ENCODE measurements around the gene MT1M. TPM values are rescaled to one million over a fixed set of nuclear protein-coding genes. Genes with fewer than 3 reads are reported as not detected.

Gene MT1M
- polyA plus RNA-seq, 3 donors, result not detected

- 100% methylated on average over 1 of the region's 4 CpGs for WGBS (ENCODE audit: insufficient coverage)
- peaks cover 25 to 28% of the 10 kb centered on the region in 2 donors for H3K4me1 ChIP-seq (ENCODE audit: control insufficient read depth in 1 of 2, insufficient read depth in 2 of 2, low read length in 2 of 2)
- H3K27ac ChIP-seq (ENCODE audit: low read depth in 1 of 2, low read length in 2 of 2), result no peak overlapping the region
- H3K79me2 ChIP-seq (ENCODE audit: insufficient read depth, low read length), result no peaks in the 10 kb centered on the region
- intact Hi-C loops (cut with micrococcal nuclease), result loop anchor here (10.0 kb wide), 3 partner anchors 100 to 580 kb away; partner anchors contain the start of genes NUDT21 (in 1 of the 2), OGFOD1 (in 1 of the 2), PSME3IP1 (in 1 of the 2) and RSPRY1 (in 1 of the 2)
- H3K9me3 ChIP-seq (replicated peaks in 1 of 2; ENCODE audit: control insufficient read depth in 1 of 2, insufficient read depth in 1 of 2, low read length in 2 of 2), result no peaks in the 10 kb centered on the region
- Mint-ChIP-seq H3K4me1 (peaks cover 28% of the 10 kb centered on the region), H3K36me3 (no peaks in the 10 kb centered on the region), H3K9me3 (peaks cover 0 to 3% (median 0%) of the 10 kb centered on the region in 7 donors), H3K27me3 (ENCODE audit: low read depth in 3 of 3) (peaks cover 11 to 13% (median 11%) of the 10 kb centered on the region in 3 donors), H3K27ac (no peak overlapping the region), H3K4me3 (no peak overlapping the region)
- H3K27me3 ChIP-seq (ENCODE audit: control insufficient read depth in 2 of 2, insufficient read depth in 2 of 2, low read length in 2 of 2), result peaks cover 0 to 10% of the 10 kb centered on the region in 2 donors
- no peak overlapping the region for H3K9ac ChIP-seq (ENCODE audit: insufficient read depth, low read length, poor library complexity, severe bottlenecking)
- no peak for DNase-seq
- no peak for TF ChIP-seq CTCF (IDR thresholded peaks at IDR 0.05)
- H4K20me1 ChIP-seq (ENCODE audit: insufficient read depth, low read length), result no peaks in the 10 kb centered on the region
- no peak overlapping the region for H3K4me3 ChIP-seq (replicated peaks in 1 of 3; ENCODE audit: low read depth in 2 of 3, low read length in 3 of 3)
- no peak overlapping the region for H3K4me2 ChIP-seq (replicated peaks; ENCODE audit: extremely low read depth, low read length, poor library complexity, severe bottlenecking)
- H2AFZ ChIP-seq (ENCODE audit: insufficient read depth, low read depth, low read length, poor library complexity, severe bottlenecking), result no peak overlapping the region
- no peaks in the 10 kb centered on the region for H3K36me3 ChIP-seq (replicated peaks in 1 of 2; ENCODE audit: control insufficient read depth in 1 of 2, insufficient read depth in 2 of 2, low read length in 2 of 2)
Observed at GRCh38 chr16:56604966-56605365, 27.5 kb upstream of the MT1M start.

DNA sequence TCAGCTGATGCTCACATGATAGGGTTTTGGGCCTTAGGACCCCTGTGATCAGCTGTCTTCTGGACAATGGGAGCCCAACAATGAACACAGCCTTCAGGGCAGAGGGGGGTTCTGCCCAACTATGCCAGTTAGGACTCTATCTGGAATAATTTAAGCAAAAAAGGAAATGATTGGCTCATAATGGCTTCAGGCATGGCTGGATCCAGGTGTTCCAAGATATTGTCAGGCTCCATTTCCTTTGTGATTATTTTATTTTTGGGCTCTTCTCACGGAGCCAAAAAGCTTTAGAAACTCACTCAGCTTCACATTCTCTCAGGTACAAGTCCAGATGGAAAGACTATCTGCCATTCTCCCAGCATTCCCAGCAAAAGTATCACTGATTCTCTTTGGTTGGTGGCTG, 27.0 kb upstream of the MT1M start:
- no peaks in the 10 kb centered on the region for H3K36me3 Mint-ChIP-seq
- Histone ChIP-seq H2AFZ (ENCODE audit: insufficient read depth, low read depth, low read length, poor library complexity, severe bottlenecking) (no peak overlapping the region), H3K4me2 (replicated peaks; ENCODE audit: extremely low read depth, low read length, poor library complexity, severe bottlenecking) (no peak overlapping the region), H3K9me3 (replicated peaks in 1 of 2; ENCODE audit: control insufficient read depth in 1 of 2, insufficient read depth in 1 of 2, low read length in 2 of 2) (no peaks in the 10 kb centered on the region), H3K4me1 (ENCODE audit: control insufficient read depth in 1 of 2, insufficient read depth in 2 of 2, low read length in 2 of 2) (peaks cover 30 to 33% of the 10 kb centered on the region in 2 donors), H3K9ac (ENCODE audit: insufficient read depth, low read length, poor library complexity, severe bottlenecking) (no peak overlapping the region), H4K20me1 (ENCODE audit: insufficient read depth, low read length) (no peaks in the 10 kb centered on the region), H3K36me3 (replicated peaks in 1 of 2; ENCODE audit: control insufficient read depth in 1 of 2, insufficient read depth in 2 of 2, low read length in 2 of 2) (no peaks in the 10 kb centered on the region), H3K79me2 (ENCODE audit: insufficient read depth, low read length) (no peaks in the 10 kb centered on the region), H3K27me3 (ENCODE audit: control insufficient read depth in 2 of 2, insufficient read depth in 2 of 2, low read length in 2 of 2) (peaks cover 0 to 10% of the 10 kb centered on the region in 2 donors), H3K4me3 (replicated peaks in 1 of 3; ENCODE audit: low read depth in 2 of 3, low read length in 3 of 3) (no peak overlapping the region), H3K27ac (ENCODE audit: low read depth in 1 of 2, low read length in 2 of 2) (no peak overlapping the region)
- H3K4me1 Mint-ChIP-seq, result peaks cover 33% of the 10 kb centered on the region
- H3K27me3 Mint-ChIP-seq (ENCODE audit: low read depth in 3 of 3), result peaks cover 10 to 12% (median 11%) of the 10 kb centered on the region in 3 donors
- DNase-seq, result no peak
- H3K4me3 Mint-ChIP-seq, result no peak overlapping the region
- H3K27ac Mint-ChIP-seq, result no peak overlapping the region
- TF ChIP-seq CTCF (IDR thresholded peaks at IDR 0.05), result no peak
- peaks cover 0 to 3% (median 0%) of the 10 kb centered on the region in 7 donors for H3K9me3 Mint-ChIP-seq
- intact Hi-C loops (cut with micrococcal nuclease), result loop anchor here (10.0 kb wide), 3 partner anchors 99 to 579 kb away; partner anchors contain the start of genes NUDT21 (in 1 of the 2), OGFOD1 (in 1 of the 2), PSME3IP1 (in 1 of the 2) and RSPRY1 (in 1 of the 2)
- WGBS (ENCODE audit: insufficient coverage), result no CpG with 5 or more reads among the region's 1 CpG

Data from CD14-positive monocyte (primary cell).